B cell (primary cell): ENCODE results near the gene DENND2A. TPM values are rescaled to one million over a fixed set of nuclear protein-coding genes. Genes with fewer than 3 reads are reported as not detected.

ENCODE experiments used
- ATAC-seq: fragments of 200-7000 bp; cut with Tn5 transposase; one replicate; pipeline ENCODE4 v1.10.0; 2021; ENCODE audit warnings: low read depth, mild to moderate bottlenecking, moderate number of reproducible peaks, moderate library complexity
- CTCF ChIA-PET: fragments of 350-600 bp; sonication (Branson Sonifier 250); formaldehyde crosslinking; loops from one replicate; lab custom pipeline; 2021; ENCODE audit warnings: antibody characterized with exemption, inconsistent platforms; lab: Charles Lee
- POLR2A ChIA-PET: fragments of 350-600 bp; sonication (Branson Sonifier 250); formaldehyde crosslinking; loops from one replicate; lab custom pipeline; 2021; ENCODE audit warnings: antibody characterized with exemption; lab: Charles Lee
- DNase-seq: peaks from one replicate; pipeline ENCODE4 v3.0.0; 2013
- H2AFZ ChIP-seq: 2 replicates; pipeline ENCODE4 v1.6.1; 2012; ENCODE audit warnings: mild to moderate bottlenecking, low read depth, low read length; ENCODE audit not compliant: insufficient read depth, poor library complexity, severe bottlenecking
- H3K27ac ChIP-seq, 2 donors: 1 replicate in 1 of 2; 2 replicates in 1 of 2; pipeline ENCODE4 v1.5.1; 2012 to 2013; ENCODE audit warnings: low read length in 2 of 2, mild to moderate bottlenecking in 2 of 2, moderate library complexity in 1 of 2
- H3K27me3 ChIP-seq, 4 experiments: fragments of 200-600 bp in 1 of 4; sonication (generic) in 1 of 4; replicated peaks in 1 of 4; 1 replicate in 2 of 4; 2 replicates in 2 of 4; pipeline versions ENCODE4 v1.6.1 to v1.7.0; 2013 to 2016; ENCODE audit warnings: low read length in 3 of 4, mild to moderate bottlenecking in 2 of 4, mixed read lengths in 1 of 4, moderate library complexity in 1 of 4; ENCODE audit not compliant: insufficient read depth in 4 of 4, control insufficient read depth in 3 of 4; ENCODE audit errors: control extremely low read depth in 1 of 4
- H3K36me3 ChIP-seq, 2 experiments: replicated peaks in 1 of 2; 1 replicate in 1 of 2; 2 replicates in 1 of 2; pipeline versions ENCODE4 v1.6.1 to v1.7.1; 2013; ENCODE audit warnings: low read length in 1 of 2; ENCODE audit not compliant: insufficient read depth in 2 of 2, control insufficient read depth in 1 of 2; ENCODE audit errors: control extremely low read depth in 1 of 2, extremely low read depth in 1 of 2
- H3K4me1 ChIP-seq, 2 donors: fragments of 200-600 bp in 1 of 2; sonication (generic) in 1 of 2; 1 replicate in 1 of 2; 2 replicates in 1 of 2; pipeline versions ENCODE4 v1.5.1 to v1.6.1; 2013 to 2017; ENCODE audit warnings: low read length in 2 of 2; ENCODE audit not compliant: control insufficient read depth in 2 of 2, insufficient read depth in 2 of 2
- H3K4me2 ChIP-seq: replicated peaks from 2 replicates; pipeline ENCODE3; 2012; ENCODE audit warnings: mild to moderate bottlenecking, low read depth, low read length; ENCODE audit not compliant: poor library complexity, severe bottlenecking
- H3K4me3 ChIP-seq, 5 experiments: fragments of 200-600 bp in 1 of 5; sonication (generic) in 1 of 5; 1 replicate in 3 of 5; 2 replicates in 2 of 5; pipeline versions ENCODE4 v1.5.1 to v1.7.0; 2011 to 2016; ENCODE audit warnings: low read length in 4 of 5, mild to moderate bottlenecking in 4 of 5, low read depth in 2 of 5, control low read depth in 1 of 5, moderate library complexity in 1 of 5; ENCODE audit not compliant: insufficient read depth in 1 of 5; ENCODE audit errors: control extremely low read depth in 1 of 5, extremely low read depth in 1 of 5
- H3K79me2 ChIP-seq: fragments of 200-600 bp; sonication (generic); one replicate; pipeline ENCODE4 v1.6.0; 2016; ENCODE audit warnings: low read length; ENCODE audit not compliant: control insufficient read depth, insufficient read depth
- H3K9ac ChIP-seq: fragments of 200-600 bp; sonication (generic); 2 replicates; pipeline ENCODE4 v1.6.1; 2017; ENCODE audit warnings: mild to moderate bottlenecking, low read length, moderate library complexity
- H3K9me3 ChIP-seq, 3 donors: one replicate each; pipeline versions ENCODE4 v1.6.1 to v1.7.1; 2013; ENCODE audit warnings: low read length in 2 of 3; ENCODE audit not compliant: control insufficient read depth in 2 of 3, insufficient read depth in 1 of 3; ENCODE audit errors: control extremely low read depth in 1 of 3
- H4K20me1 ChIP-seq: 2 replicates; pipeline ENCODE4 v1.6.0; 2012; ENCODE audit warnings: mild to moderate bottlenecking, low read length; ENCODE audit not compliant: insufficient read depth, control insufficient read depth, poor library complexity, severe bottlenecking
- H3K27ac Mint-ChIP-seq: one replicate; pipeline ENCODE4 v1.8.0; 2021; ENCODE audit warnings: mixed read lengths
- H3K27me3 Mint-ChIP-seq: one replicate; pipeline ENCODE4 v1.8.0; 2021; ENCODE audit warnings: mixed read lengths
- H3K4me1 Mint-ChIP-seq: one replicate; pipeline ENCODE4 v1.8.0; 2021; ENCODE audit warnings: mixed read lengths
- H3K4me3 Mint-ChIP-seq: one replicate; pipeline ENCODE4 v1.8.0; 2021; ENCODE audit warnings: mixed read lengths
- H3K9me3 Mint-ChIP-seq: one replicate; pipeline ENCODE4 v1.8.0; 2022; ENCODE audit warnings: mixed read lengths; ENCODE audit not compliant: insufficient read depth
- EZH2 ChIP-seq: IDR thresholded peaks from 2 replicates; pipeline ENCODE4 v1.6.1; 2012; ENCODE audit warnings: borderline replicate concordance, low read depth, mild to moderate bottlenecking, moderate library complexity, low read length; ENCODE audit not compliant: insufficient read depth, poor library complexity, severe bottlenecking
- WGBS: methylation state at CpG from one replicate; pipeline ENCODE4 v1.1.5; 2013; ENCODE audit warnings: missing lambda C conversion rate; ENCODE audit not compliant: insufficient coverage; 5-methylcytosine and 5-hydroxymethylcytosine counted together
- intact Hi-C: fragments of 100-400 bp; cut with micrococcal nuclease; formaldehyde crosslinking; loops from one replicate; pipeline ENCODE4 v1.10.0; 2022
- polyA plus RNA-seq: library from polyadenylated mRNA; depleted of rRNA; stranded (reverse); fragments of >200 nt; gene quantifications from 2 replicates; pipeline ENCODE4 v1.2.3, GENCODE V29; 2012
- total RNA-seq, 2 donors: library from RNA; stranded (reverse); fragments of 120-200 nt in 1 of 2; gene quantifications; 1 replicate in 1 of 2; 2 replicates in 1 of 2; pipeline versions ENCODE4 v1.2.3 to v1.2.4, GENCODE V29; 2013 to 2022
- TF ChIP-seq, protein P1 (sequence below): fragments of 200-600 bp; IDR thresholded peaks from one replicate; pipeline ENCODE4 v1.8.0; 2022; ENCODE audit warnings: antibody characterized with exemption, mild to moderate bottlenecking

The DENND2A gene
- total and polyA plus RNA-seq, 2 donors (not counting 1 experiment from before 2014, with no cell fraction given) = 0.31 TPM; not detected in 1

GRCh38 chr7:140653319-140654108 is 12.9 kb upstream of the DENND2A start:
- Mint-ChIP-seq H3K4me1 (peaks cover 22% of the 10 kb centered on the region), H3K9me3 (no peaks in the 10 kb centered on the region), H3K4me3 (peak overlapping the region; percentile 42), H3K27me3 (peaks cover 2% of the 10 kb centered on the region), H3K27ac (peak overlapping the region; percentile 8)
- ChIA-PET POLR2A (interaction anchor here (1.0 kb wide), 1 partner anchor 177 kb away, joined by 9 read pairs; no protein-coding TSS in a partner anchor), CTCF (interaction anchor here (0.6 to 3.2 kb wide), 20 partner anchors 10 to 248 kb away, joined by 3 to 70 read pairs (median 4); partner anchors contain the start of gene ADCK2)
- DNase-seq = peak; percentile 72
- ATAC-seq = peak; percentile 46
- 63% methylated on average over 8 of the region's 15 CpGs for WGBS
- intact Hi-C loops = loop anchor here (1.0 kb wide), 2 partner anchors 135 to 178 kb away; no protein-coding TSS in a partner anchor
- no peaks in the 10 kb centered on the region for H3K36me3 ChIP-seq
- no peaks in the 10 kb centered on the region for H3K79me2 ChIP-seq
- no peak overlapping the region for H3K4me3 ChIP-seq
- H3K27ac ChIP-seq = no peak overlapping the region
- no peaks in the 10 kb centered on the region for H3K9me3 ChIP-seq
- peak overlapping the region; percentile 21 for H2AFZ ChIP-seq
- peak overlapping the region; percentile 43 for H3K4me2 ChIP-seq
- peaks cover 15 to 19% of the 10 kb centered on the region in 2 donors for H3K4me1 ChIP-seq
- H3K9ac ChIP-seq = no peak overlapping the region
- TF ChIP-seq, protein P1, sequence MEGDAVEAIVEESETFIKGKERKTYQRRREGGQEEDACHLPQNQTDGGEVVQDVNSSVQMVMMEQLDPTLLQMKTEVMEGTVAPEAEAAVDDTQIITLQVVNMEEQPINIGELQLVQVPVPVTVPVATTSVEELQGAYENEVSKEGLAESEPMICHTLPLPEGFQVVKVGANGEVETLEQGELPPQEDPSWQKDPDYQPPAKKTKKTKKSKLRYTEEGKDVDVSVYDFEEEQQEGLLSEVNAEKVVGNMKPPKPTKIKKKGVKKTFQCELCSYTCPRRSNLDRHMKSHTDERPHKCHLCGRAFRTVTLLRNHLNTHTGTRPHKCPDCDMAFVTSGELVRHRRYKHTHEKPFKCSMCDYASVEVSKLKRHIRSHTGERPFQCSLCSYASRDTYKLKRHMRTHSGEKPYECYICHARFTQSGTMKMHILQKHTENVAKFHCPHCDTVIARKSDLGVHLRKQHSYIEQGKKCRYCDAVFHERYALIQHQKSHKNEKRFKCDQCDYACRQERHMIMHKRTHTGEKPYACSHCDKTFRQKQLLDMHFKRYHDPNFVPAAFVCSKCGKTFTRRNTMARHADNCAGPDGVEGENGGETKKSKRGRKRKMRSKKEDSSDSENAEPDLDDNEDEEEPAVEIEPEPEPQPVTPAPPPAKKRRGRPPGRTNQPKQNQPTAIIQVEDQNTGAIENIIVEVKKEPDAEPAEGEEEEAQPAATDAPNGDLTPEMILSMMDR = peak; percentile 91
- no peak for TF ChIP-seq EZH2
- H3K27me3 ChIP-seq = no peaks in the 10 kb centered on the region
- H4K20me1 ChIP-seq = no peaks in the 10 kb centered on the region

DNA sequence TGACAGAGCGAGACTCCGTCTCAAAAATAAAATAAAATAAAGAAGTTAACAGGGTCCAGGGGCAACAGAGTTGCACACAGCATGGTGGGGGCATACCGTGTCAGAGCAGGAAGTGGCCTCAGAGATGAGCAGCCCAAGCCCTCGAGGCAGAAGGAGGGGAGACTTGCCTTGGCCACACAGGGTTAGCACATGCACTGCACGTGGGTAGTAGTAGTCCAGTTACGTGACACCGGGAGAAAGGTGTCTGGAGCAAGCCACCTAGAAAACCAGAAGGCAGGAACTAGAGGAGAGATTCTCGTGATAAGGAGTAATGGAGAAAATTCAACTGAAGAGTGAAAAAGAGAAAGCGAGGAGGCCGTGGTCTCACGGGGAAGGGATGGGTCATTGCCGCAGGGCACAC is 9.8 kb upstream of the DENND2A start:
- H3K9me3 Mint-ChIP-seq = no peaks in the 10 kb centered on the region
- H3K9me3 ChIP-seq = no peaks in the 10 kb centered on the region
- no peak overlapping the region for H2AFZ ChIP-seq
- peaks cover 2% of the 10 kb centered on the region for H3K27me3 Mint-ChIP-seq
- ChIA-PET POLR2A (no interaction called here), CTCF (interaction anchor here (0.7 to 1.9 kb wide), 4 partner anchors 32 to 133 kb away, joined by 3 to 9 read pairs (median 4); no protein-coding TSS in a partner anchor)
- no peak overlapping the region for H3K27ac ChIP-seq
- no peaks in the 10 kb centered on the region for H4K20me1 ChIP-seq
- H3K4me1 ChIP-seq = peaks cover 11 to 12% of the 10 kb centered on the region in 2 donors
- no peak for TF ChIP-seq EZH2
- TF ChIP-seq, protein P1 = no peak
- H3K36me3 ChIP-seq = no peaks in the 10 kb centered on the region
- no peak overlapping the region for H3K9ac ChIP-seq
- H3K4me3 ChIP-seq = no peak overlapping the region
- no peaks in the 10 kb centered on the region for H3K27me3 ChIP-seq
- H3K79me2 ChIP-seq = no peaks in the 10 kb centered on the region
- H3K4me1 Mint-ChIP-seq = peaks cover 13% of the 10 kb centered on the region
- 68% methylated on average over 6 of the region's 12 CpGs for WGBS
- no peak overlapping the region for H3K4me3 Mint-ChIP-seq
- no peak overlapping the region for H3K27ac Mint-ChIP-seq
- DNase-seq (no peak), ATAC-seq (no peak)
- no peak overlapping the region for H3K4me2 ChIP-seq
- intact Hi-C loops = no loop called here
